GM12878 (cell line): ENCODE measurements around the gene ADPGK. TPM values are rescaled to one million over a fixed set of nuclear protein-coding genes. Genes with fewer than 3 reads are reported as not detected.
A peak's percentile ranks its signal among the peaks of the same experiment; 100 is the strongest.

Source experiments
- ASH2L ChIP-seq: fragments of 300-600, 200-600 bp; sonication (generic); IDR thresholded peaks from 2 replicates; pipeline ENCODE4 v1.6.1; 2017; ENCODE audit warnings: low read depth, mild to moderate bottlenecking, borderline replicate concordance
- ATF7 ChIP-seq: fragments of 450-650 bp; IDR thresholded peaks from 2 replicates; pipeline ENCODE4 v1.6.1; 2016; ENCODE audit warnings: low read depth, mild to moderate bottlenecking
- BMI1 ChIP-seq: fragments of 450-650 bp; IDR thresholded peaks from 2 replicates; pipeline ENCODE4 v1.6.1; 2016; ENCODE audit warnings: mild to moderate bottlenecking, moderate library complexity, borderline replicate concordance
- CHD1 ChIP-seq: IDR thresholded peaks from 2 replicates; pipeline ENCODE4 v1.6.1; 2012; ENCODE audit warnings: low read depth, low read length, improper control_type of control experiment
- CREB1 ChIP-seq: IDR thresholded peaks from 2 replicates; pipeline ENCODE4 v1.6.1; 2012; ENCODE audit warnings: low read depth, mild to moderate bottlenecking, inconsistent platforms
- ETV6 ChIP-seq, 2 experiments: fragments of 450-650 bp in 1 of 2; IDR thresholded peaks in 1 of 2; conservative IDR thresholded peaks in 1 of 2; 2 replicates each; pipeline ENCODE4 v1.6.1; 2014; ENCODE audit warnings: antibody characterized with exemption in 1 of 2, borderline replicate concordance in 1 of 2, low read depth in 1 of 2, mild to moderate bottlenecking in 1 of 2, moderate library complexity in 1 of 2
- NFXL1 ChIP-seq: fragments of 450-650 bp; IDR thresholded peaks from 2 replicates; pipeline ENCODE4 v1.6.1; 2017; ENCODE audit warnings: antibody characterized with exemption, mild to moderate bottlenecking, borderline replicate concordance
- NR2F1 ChIP-seq: fragments of 450-650 bp; conservative IDR thresholded peaks from 2 replicates; pipeline ENCODE4 v1.6.1; 2017; ENCODE audit warnings: mild to moderate bottlenecking
- POLR2AphosphoS2 ChIP-seq: IDR thresholded peaks from 2 replicates; pipeline ENCODE4 v1.6.1; 2011; ENCODE audit warnings: low read depth, mild to moderate bottlenecking, low read length, improper control_type of control experiment, moderate library complexity
- POLR2AphosphoS5 ChIP-seq: IDR thresholded peaks from 2 replicates; pipeline ENCODE4 v1.6.1; 2011; ENCODE audit warnings: mild to moderate bottlenecking, low read length, inconsistent platforms
- RAD51 ChIP-seq: fragments of 450-650 bp; IDR thresholded peaks from 2 replicates; pipeline ENCODE4 v1.6.1; 2016; ENCODE audit warnings: moderate library complexity, mild to moderate bottlenecking, inconsistent platforms
- SIN3A ChIP-seq: IDR thresholded peaks from 2 replicates; pipeline ENCODE4 v1.6.1; 2012; ENCODE audit warnings: low read depth, low read length, improper control_type of control experiment
- SMAD5 ChIP-seq: IDR thresholded peaks from 2 replicates; pipeline ENCODE4 v1.6.1; 2016; ENCODE audit warnings: antibody characterized with exemption, low read depth
- SPI1 ChIP-seq: IDR thresholded peaks from 2 replicates; pipeline ENCODE4 v1.6.1; 2011; ENCODE audit warnings: low read depth, mild to moderate bottlenecking, low read length, moderate library complexity, borderline replicate concordance; ENCODE audit not compliant: insufficient read depth
- SRF ChIP-seq, 2 experiments: IDR thresholded peaks; 2 replicates each; pipeline ENCODE4 v1.6.1; 2011; ENCODE audit warnings: low read depth in 2 of 2, low read length in 2 of 2, mild to moderate bottlenecking in 1 of 2, moderate library complexity in 1 of 2
- STAT3 ChIP-seq: IDR thresholded peaks from 2 replicates; pipeline ENCODE4 v1.6.1; 2011; ENCODE audit warnings: low read depth, low read length, improper control_type of control experiment
- SUZ12 ChIP-seq: fragments of 200-600 bp; sonication (generic); IDR thresholded peaks from one replicate; pipeline ENCODE4 v1.6.1; 2018; ENCODE audit warnings: antibody characterized with exemption, mild to moderate bottlenecking; ENCODE audit not compliant: unreplicated experiment
- TAF1 ChIP-seq: IDR thresholded peaks from 2 replicates; pipeline ENCODE4 v1.6.1; 2011; ENCODE audit warnings: mild to moderate bottlenecking, low read depth, low read length, borderline replicate concordance
- TARDBP ChIP-seq: IDR thresholded peaks from 2 replicates; pipeline ENCODE4 v1.6.1; 2016; ENCODE audit warnings: borderline replicate concordance
- TCF12 ChIP-seq: IDR thresholded peaks from 2 replicates; pipeline ENCODE4 v1.6.1; 2011; ENCODE audit warnings: low read depth, mild to moderate bottlenecking, low read length
- ZNF274 ChIP-seq: IDR thresholded peaks from one replicate; pipeline ENCODE4 v1.8.0; 2011; ENCODE audit not compliant: insufficient read length, insufficient read depth
- ZZZ3 ChIP-seq: IDR thresholded peaks from 2 replicates; pipeline ENCODE4 v1.6.1; 2011; ENCODE audit warnings: low read depth; ENCODE audit not compliant: control insufficient read depth, insufficient read length
- polyA plus RNA-seq, 11 experiments: library from polyadenylated mRNA; depleted of rRNA in 4 of 11; unstranded in 6 of 11; stranded (reverse) in 5 of 11; fragments of >200 nt; fragmentation: Nextera tagmentation in 4 of 11; fragmentation: Illumina TruSeq in 1 of 11; extraction: Ambion mirVana in 4 of 11; extraction: Trizol in 1 of 11; gene quantifications; 1 replicate in 1 of 11; 2 replicates in 10 of 11; pipeline versions ENCODE4 v1.2.1 to v1.2.3, GENCODE V29; 2011 to 2016; ENCODE audit warnings: inconsistent platforms in 2 of 11, missing spikeins in 2 of 11, low read depth in 1 of 11
- total RNA-seq, 4 experiments: library from RNA; depleted of rRNA in 3 of 4; stranded (reverse); fragments of >200 nt in 3 of 4; fragmentation: Illumina TruSeq in 1 of 4; extraction: Trizol in 1 of 4; gene quantifications; 2 replicates each; pipeline versions ENCODE4 v1.2.1 to v1.2.3, GENCODE V29; 2013 to 2021
- TF ChIP-seq, protein P1 (sequence below): fragments of 450-650 bp; formaldehyde crosslinking; IDR thresholded peaks from 2 replicates; pipeline ENCODE4 v1.4.0; 2022; ENCODE audit warnings: mild to moderate bottlenecking, moderate library complexity
- TF ChIP-seq, protein P2 (sequence below): IDR thresholded peaks from 2 replicates; pipeline ENCODE4 v1.6.1; 2012; ENCODE audit warnings: low read length, inconsistent platforms
- TF ChIP-seq, protein P3 (sequence below): IDR thresholded peaks from 2 replicates; pipeline ENCODE4 v1.6.1; 2011; ENCODE audit warnings: borderline replicate concordance, low read depth, mild to moderate bottlenecking, moderate library complexity, mixed read lengths, low read length; ENCODE audit not compliant: insufficient read depth; ENCODE audit errors: extremely low read length

Gene ADPGK
- total and polyA plus RNA-seq, 10 of the 15 experiments (the other 5 are each of a cell fraction or from before 2014, with no cell fraction given): 13.8 to 146 (median 56.7) TPM

DNA sequence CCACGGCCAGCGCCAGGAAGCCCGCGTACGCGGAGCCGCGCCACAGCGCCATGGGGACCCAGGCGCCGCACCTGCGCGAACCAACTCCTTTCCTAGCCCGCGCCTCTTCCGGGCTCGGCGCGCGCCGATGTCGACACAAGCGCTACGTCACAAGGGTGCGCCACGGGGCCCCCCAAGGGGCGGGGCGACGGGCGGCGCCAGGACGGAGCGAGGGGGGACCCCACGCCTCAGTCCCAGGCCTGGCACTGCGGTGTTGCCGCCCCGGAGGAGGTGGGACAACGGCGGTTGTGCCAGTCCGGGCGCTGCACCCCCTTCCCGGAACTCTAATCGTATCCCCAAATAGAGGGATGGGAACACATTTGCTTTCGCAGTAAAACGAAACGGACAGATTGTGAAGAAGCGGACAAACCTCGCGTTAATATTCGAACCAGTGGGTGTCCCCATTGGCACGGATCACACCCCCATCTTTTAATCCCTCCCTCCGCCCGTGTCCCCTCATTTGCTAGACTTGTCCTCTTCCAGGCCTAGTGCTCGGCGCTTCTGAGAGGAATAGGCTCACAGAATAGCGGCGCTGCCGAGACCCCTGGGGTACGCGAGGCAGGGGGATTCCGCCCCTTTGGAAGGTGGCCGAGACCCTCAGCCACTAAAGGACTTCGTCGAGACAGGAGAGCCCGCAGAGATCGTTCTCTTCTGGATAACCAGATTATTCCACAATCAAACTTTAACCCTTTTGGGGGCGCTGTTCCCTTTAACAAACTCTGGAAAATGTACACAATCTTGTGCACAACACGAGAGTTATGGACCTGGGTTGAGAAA lies at the start of gene ADPGK (continued):
- peak; percentile 82 to 95 for TF ChIP-seq SRF (IDR thresholded peaks at IDR 0.05; ENCODE audit: low read depth in 2 of 2, low read length in 2 of 2)
- TF ChIP-seq, protein P1, sequence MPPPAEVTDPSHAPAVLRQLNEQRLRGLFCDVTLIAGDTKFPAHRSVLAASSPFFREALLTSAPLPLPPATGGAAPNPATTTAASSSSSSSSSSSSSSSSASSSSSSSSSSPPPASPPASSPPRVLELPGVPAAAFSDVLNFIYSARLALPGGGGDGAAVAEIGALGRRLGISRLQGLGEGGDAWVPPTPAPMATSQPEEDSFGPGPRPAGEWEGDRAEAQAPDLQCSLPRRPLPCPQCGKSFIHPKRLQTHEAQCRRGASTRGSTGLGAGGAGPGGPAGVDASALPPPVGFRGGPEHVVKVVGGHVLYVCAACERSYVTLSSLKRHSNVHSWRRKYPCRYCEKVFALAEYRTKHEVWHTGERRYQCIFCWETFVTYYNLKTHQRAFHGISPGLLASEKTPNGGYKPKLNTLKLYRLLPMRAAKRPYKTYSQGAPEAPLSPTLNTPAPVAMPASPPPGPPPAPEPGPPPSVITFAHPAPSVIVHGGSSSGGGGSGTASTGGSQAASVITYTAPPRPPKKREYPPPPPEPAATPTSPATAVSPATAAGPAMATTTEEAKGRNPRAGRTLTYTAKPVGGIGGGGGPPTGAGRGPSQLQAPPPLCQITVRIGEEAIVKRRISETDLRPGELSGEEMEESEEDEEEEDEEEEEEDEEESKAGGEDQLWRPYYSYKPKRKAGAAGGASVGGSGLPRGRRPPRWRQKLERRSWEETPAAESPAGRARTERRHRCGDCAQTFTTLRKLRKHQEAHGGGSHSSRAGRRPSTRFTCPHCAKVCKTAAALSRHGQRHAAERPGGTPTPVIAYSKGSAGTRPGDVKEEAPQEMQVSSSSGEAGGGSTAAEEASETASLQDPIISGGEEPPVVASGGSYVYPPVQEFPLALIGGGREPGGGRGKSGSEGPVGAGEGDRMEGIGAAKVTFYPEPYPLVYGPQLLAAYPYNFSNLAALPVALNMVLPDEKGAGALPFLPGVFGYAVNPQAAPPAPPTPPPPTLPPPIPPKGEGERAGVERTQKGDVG: no peak
- TF ChIP-seq ASH2L: no peak
- TF ChIP-seq NR2F1: peak; percentile 48
- peak; percentile 97 for TF ChIP-seq SIN3A
- TF ChIP-seq BMI1: no peak
- TF ChIP-seq RAD51: no peak
- TF ChIP-seq STAT3: no peak
- TF ChIP-seq TCF12: peak; percentile 81; the same call in 1 of the 2 replicates
- TF ChIP-seq ETV6 (conservative IDR thresholded peaks at IDR 0.05 in 1 of 2, IDR thresholded peaks at IDR 0.05 in 1 of 2; ENCODE audit: borderline replicate concordance in 1 of 2, low read depth in 1 of 2): no peak
- no peak for TF ChIP-seq NFXL1
- no peak for TF ChIP-seq ZNF274
- no peak for TF ChIP-seq CHD1
- peak; percentile 88; the same call in 1 of the 2 replicates for TF ChIP-seq POLR2AphosphoS2
- TF ChIP-seq SMAD5: peak; percentile 3; the same call in 1 of the 2 replicates
- TF ChIP-seq TARDBP: peak; percentile 83; the same call in 1 of the 2 replicates
- TF ChIP-seq, protein P2, sequence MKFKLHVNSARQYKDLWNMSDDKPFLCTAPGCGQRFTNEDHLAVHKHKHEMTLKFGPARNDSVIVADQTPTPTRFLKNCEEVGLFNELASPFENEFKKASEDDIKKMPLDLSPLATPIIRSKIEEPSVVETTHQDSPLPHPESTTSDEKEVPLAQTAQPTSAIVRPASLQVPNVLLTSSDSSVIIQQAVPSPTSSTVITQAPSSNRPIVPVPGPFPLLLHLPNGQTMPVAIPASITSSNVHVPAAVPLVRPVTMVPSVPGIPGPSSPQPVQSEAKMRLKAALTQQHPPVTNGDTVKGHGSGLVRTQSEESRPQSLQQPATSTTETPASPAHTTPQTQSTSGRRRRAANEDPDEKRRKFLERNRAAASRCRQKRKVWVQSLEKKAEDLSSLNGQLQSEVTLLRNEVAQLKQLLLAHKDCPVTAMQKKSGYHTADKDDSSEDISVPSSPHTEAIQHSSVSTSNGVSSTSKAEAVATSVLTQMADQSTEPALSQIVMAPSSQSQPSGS: no peak
- TF ChIP-seq SPI1: no peak
- peak; percentile 89 for TF ChIP-seq TAF1
- TF ChIP-seq ATF7: no peak
- no peak for TF ChIP-seq ZZZ3
- TF ChIP-seq POLR2AphosphoS5: peak; percentile 93
- TF ChIP-seq SUZ12: no peak
- TF ChIP-seq, protein P3, sequence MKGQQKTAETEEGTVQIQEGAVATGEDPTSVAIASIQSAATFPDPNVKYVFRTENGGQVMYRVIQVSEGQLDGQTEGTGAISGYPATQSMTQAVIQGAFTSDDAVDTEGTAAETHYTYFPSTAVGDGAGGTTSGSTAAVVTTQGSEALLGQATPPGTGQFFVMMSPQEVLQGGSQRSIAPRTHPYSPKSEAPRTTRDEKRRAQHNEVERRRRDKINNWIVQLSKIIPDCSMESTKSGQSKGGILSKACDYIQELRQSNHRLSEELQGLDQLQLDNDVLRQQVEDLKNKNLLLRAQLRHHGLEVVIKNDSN: peak; percentile 44
- peak; percentile 100 for TF ChIP-seq CREB1
